ENCODE results near the gene HSD17B14.

The HSD17B14 gene

DNA sequence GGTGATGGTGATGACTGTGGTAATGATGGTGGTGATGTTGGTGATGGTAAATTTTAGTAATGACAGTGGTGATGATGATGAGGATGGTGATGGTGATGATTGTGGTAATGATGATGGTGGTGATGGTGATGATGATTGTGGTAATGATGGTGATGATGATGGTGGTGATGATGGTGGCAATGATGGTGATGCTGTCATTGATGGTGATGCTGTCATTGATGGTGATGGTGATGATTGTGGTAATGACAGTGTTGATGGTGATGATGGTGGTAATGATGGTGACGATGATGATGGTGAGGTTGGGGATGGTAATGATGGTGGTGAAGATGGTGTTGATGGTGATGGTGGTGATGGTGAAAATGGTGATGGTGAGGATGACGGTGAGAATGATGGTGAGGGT is 13.8 kb downstream of the HSD17B14 start:
- no peak for DNase-seq

DNA sequence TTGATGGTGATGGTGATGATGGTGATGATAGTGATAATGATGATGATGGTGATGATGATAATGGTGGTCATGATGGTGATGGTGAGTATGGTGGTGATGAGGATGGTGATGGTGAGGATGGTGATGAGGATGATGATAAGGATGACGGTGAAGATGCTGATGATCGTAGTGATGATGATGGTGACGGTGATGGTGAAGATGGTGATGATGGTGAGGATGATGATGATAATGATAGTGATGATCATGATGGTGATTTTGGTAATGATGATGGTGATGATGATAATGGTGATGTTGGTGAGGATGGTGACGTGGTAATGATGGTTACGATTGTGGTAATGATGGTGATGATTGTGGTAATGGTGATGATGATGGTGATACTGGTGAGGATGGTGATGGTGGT is 14.7 kb downstream of the HSD17B14 start:
- no peak for DNase-seq

DNA sequence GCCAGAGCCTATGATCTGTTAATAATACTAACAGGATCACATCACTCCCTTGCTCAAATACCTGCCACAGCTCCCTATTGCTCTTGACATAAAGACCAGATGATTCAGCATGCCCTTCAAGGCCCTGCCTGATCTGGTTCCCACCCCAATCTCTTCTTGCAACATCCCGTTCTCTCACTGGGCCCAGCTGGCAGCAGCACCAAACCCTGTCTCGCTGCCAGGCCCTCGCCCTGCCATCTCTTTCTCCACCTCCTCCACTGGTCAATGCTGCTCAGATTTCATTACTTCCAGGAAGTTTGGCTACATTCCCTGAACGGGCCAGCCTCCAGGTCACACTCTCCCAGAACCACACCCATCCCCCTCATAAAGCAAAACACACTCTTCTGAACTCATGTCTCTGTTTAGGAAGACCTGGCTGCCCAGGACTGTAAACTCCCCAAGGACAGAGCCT is 16.9 kb downstream of the HSD17B14 start:
- no peak for DNase-seq

DNA sequence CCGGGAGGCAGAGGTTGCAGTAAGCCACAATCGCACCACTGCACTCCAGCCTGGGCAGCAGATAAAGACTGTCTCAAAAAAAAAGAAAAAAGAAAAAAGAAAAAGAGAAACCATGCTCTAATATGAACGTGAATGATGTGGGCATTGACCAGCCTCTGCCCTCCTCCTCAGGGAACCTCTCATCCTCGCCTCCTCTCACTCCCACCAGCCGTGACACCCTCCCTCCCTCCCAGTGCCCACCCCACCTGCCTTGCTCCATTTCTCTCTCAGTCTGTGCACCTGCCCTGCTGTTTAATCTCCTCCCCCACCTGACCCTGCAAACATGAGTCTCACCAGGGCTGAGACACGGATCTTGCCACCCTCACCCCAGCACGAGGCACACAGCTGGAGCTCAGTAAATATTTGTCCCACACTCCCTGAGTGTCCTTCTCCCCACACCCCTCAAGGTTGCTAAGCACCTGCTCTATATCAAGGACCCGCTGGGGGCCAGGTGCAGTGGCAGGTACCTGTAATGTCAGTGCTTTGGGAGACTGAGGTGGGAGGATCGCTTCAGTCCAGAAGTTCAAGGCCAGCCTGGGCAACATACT is 18.0 kb downstream of the HSD17B14 start:
- no peak for DNase-seq

DNA sequence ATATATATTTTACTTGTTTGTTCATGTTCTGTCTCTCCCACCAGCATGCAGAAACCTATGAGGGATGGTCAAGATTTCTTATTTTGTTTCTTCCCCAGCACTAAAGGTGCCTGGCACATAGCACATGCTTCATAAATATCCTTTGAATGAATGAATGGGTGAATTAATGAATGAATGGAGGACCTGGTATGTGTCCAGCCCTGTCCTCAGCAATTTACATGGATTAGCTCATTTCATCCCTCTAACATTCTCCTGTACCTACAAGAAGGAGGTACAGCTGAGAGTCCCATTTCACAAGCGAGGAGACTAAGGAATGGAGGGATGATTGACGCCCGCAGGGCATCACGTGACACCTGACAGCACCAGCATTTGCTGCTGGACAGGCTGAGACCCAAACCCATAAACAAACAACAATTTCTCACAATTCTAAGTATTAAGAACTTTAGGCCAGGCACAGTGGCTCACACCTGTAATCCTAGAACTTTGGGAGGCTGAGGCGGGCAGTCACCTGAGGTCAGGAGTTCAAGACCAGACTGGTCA is 18.6 kb downstream of the HSD17B14 start:
- DNase-seq = no peak

DNA sequence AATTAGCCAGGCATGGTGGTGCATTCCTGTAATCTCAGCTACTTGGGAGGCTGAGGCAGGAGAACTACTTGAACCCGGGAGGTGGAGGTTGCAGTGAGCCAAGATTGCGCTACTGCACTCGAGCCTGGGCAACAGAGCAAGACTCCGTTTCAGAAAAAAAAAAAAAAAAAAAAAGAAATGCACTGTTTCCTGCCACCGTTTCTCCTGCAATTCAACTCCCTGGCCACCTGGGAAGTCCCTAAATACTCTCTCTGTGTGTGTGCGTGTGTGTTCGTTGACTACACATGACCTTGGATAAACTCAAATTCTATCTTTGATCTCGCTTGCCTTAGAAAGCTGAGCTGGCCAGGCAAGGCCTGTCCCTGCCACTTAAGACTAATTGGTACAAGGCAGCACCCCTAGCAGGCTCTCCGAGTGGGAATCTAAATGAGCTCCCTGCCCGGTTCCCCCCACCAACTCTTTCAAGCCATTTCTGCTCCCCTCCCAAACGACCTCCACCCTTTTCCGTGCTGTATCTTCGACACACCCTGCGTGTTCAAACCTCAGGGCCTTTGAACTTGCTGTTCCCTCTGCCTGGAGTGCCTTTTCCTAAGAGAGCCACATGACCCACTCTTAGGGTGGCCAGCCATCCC is 20.3 kb downstream of the HSD17B14 start:
- no peak for DNase-seq

DNA sequence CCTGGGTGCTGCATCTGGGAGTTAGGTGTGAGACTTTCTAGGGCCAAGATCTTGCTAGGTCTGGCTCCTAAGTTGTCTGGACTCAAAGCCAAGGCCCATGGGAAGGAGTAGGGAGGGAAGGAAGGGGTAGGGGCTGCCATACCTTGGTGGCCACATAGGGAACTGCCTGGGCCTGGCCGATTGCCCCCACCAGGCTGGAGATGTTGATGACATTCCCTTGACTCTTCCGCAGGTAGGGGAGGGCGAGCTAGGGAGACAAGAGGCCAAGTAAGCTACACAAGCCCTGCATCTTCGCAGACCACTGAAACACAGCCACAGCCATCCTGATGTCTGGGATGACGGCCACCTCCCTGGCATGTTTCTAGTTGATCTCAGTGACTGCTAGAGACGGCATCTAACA is 21.4 kb downstream of the HSD17B14 start:
- no peak for DNase-seq

DNA sequence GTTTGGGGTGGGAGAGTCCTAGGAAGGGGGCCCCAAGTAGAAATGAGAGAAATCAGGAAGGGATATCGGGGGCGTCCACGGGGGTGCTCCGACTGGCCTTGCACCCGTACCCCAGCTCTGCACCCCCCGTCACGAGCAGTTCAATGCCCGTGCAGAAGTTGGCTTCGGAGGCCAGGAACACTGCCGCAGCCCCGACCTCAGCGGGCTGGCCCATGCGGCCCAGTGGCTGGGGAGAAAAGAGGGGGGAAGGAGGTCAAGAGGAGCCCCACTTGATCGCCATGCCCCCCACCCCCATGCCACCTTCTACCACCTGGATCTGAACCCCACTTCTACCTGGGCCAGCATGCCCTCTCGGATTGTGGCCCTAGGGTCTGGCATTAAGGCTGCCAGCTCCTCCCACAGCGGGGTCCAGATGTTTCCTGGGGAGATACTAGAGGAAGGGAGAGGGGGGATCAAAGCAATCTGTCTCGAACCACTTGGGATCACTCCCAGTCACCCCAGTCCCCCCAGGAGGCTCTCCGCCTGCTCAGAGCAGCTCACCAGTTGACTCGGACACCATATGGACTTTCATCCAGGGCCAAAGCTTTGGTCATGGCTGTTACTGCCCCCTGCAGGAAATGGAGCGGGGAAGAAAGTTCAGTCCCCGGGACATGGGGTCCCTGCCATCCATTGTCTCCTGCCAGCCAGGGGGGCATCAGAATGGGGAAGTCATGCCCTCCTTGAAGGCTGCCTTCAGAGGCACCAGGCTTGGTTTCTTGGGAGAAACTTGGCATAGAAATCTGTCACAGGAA is 23.0 kb downstream of the HSD17B14 start:
- DNase-seq = no peak

DNA sequence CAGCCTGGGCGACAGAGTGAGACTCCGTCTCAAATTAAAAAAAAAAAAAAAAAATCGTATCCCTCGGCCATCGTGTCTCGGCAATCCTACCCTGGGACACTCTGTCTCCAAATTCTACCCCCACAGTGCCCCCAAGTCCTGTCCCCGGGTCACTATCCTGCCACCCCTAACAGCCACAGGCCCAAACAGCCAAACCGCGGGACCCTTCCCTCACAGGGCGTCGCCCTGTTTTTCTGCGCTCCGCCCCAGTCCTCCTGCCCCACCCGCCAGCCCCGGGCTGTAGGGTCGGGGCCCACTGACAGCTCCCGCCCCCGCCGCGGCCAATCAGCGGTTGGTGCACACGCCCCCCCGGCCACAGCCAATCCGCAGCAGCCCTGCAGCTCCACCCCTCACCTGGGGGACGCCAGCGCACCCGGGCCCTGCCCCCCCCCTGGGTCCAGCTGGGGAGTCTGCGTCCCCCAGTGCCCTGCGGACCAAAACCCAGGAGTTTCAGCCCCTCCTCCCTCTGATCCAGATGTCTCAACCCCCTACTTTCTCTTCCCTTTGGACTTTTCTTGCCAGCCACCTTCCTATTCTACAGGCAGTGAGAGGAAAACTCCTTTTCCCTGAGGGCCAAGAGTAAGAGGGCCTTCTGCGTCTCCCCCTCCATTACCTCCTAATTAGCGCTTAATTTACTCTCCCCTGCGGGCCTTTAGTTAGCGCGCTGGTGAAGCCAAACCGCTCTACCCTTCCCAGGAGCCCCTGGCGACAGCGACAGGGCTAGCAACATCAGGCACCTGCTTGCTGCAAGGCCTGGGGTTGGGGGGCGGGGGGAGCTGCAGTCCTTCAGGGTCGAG is 24.0 kb downstream of the HSD17B14 start:
- peak; percentile 64 for DNase-seq

DNA sequence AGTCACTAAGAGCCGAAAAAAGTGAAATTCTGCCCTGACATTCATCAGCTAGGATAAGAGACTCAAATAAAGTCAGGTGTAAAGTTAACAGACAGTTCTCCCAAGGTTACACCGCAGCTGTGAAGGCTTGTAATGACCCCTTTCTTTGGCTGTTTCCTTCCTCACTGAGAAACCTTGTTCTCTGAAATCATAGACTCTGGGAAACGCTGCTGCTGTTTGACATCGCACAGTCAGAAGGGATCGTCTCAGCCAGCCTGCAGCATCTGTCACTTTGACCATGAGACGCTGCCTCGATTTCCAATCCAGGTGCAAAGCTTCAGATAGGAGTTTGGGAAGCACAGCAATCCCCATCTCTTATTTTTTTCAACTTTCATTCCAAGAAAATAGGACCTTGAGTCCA is 26.1 kb downstream of the HSD17B14 start:
- DNase-seq = no peak

DNA sequence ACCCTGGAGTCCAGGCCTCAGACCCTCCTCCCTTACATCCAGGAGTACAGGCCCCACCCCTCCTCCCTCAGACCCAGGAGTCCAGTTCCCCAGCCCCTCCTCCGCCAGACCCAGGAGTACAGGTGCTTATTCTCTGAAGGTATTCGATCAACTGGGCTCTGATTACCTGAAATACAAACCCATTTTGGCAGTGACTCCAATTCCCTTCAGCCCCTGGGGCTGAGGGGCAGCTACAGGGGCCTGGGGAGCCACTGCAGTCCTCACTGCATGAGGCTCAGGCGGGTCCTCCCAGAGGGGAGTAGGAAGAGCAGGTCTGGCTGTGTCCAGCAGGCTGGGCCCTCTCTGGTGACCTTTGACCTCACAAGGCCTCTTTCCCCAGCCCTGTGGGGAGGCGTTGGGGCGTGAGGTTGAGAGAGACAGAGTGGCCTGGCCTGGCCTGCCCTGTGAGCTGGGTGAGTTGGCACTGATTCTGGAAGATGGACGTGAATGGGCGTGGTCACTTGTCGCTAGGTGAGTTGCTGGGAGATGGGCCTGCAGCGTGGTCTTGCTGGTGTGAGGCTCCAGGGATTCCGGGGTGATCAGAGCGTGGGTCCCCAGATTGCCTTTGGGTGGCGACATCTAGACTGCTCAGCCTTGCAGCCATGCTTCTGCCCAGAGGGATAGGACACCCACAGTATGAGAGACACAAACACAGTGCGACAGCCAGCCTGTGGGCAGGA is 28.5 kb downstream of the HSD17B14 start:
- no peak for DNase-seq

DNA sequence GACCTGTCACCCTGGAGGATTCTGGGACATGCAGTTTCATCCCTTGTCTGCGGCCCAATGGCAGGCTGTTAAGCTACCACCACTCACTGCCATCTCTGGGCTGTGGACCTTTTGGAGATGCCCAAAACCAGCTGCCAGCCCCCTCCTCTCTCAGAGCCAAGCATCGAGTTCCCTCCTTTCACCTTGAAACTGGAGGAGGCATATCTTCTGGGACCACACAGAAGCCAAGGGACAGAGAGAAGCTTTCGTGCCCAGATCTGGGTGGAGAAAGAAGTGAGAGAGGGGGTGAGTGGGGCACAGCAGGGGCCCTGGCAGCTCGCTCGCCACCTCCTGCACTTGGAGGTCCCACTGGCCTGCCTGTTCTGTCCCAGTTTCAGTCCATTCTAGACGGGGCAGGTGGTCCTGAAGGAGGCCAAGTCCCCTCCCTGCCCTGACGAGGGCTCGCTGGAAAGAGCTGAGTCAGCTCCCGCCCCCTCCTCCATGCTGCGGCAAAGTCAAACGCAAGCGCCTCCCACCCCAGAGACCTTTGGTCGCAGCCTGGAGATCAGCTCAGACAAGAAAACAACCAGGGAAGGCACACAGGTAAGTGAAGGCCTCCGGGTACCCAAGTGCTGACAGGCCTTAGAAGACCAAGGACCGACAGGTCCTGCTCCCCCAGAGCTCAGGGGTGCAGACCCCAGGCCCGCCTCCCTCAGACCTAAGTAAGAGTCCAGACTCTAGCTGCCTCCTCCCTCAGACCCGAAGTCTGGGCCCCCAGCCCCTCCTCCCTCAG is 29.3 kb downstream of the HSD17B14 start:
- no peak for DNase-seq

DNA sequence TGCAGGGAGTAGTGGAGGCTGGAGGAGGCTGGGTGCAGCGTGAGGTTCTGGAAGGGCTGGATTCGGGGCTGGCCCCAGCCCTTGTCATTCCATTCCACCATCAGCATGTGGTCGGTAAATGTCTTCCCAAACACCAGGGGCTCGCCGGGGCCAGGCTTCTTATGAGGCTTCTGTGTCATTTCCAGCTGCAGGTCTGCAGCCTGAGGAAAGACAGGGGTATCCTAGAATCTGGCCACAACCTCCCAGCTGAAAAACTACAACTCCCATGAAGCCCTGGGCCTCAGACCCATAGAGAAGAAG is 29.8 kb downstream of the HSD17B14 start:
- no peak for DNase-seq

DNA sequence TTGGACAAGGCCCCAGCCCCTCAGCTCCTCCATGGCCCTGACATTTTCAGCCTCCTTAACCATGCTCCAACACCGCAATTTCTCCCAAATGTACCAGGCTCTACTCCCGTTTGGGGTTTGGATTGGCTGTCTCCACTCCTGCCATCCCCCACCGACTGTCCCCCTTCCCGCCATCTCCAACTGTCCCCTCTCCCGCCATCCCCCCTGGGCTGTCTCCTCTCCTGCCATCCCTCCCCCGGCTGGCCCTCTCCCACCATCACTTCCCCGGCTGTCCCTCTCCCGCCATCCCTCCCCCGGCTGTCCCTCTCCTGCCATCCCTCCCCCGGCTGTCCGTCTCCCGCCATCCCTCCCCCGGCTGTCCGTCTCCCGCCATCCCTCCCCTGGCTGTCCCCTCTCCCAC is 30.8 kb downstream of the HSD17B14 start:
- DNase-seq = no peak

DNA sequence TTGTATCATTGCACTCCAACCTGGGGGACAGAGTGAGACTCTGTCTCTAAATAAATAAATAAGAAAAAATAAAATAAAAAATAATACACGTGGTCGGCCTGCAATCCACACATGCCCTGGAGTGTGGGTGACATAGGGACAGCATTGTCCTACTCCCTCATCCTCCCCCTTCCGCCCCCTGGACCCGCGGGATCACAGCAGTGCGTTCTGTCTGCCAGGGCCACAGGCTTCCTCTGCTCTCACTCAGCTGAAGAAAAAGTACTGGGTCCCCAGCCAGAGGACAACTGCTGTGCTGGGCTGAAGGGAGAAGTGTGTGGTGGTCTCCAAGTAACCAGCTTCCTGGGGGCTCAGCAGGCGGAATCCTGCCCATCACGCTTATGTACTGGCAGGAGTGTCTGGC is 31.8 kb downstream of the HSD17B14 start:
- DNase-seq = no peak

DNA sequence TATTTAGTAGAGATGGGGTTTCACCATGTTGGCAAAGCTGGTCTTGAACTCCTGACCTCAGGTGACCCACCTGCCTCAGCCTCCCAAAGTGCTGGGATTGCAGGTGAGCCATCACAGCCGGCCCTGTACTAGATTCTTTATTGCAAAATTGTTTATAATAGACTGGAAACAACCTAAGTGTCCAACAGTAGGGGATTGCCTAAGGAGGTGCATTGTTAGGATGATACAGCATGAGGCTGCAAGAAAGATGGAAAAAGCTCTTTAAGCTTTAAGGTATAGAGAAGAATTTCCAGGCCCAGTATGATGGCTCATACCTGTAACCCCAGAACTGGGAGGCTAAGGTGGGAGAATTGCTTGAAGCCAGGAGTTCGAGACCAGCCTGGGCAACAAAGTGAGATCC is 33.7 kb downstream of the HSD17B14 start:
- no peak for DNase-seq

DNA sequence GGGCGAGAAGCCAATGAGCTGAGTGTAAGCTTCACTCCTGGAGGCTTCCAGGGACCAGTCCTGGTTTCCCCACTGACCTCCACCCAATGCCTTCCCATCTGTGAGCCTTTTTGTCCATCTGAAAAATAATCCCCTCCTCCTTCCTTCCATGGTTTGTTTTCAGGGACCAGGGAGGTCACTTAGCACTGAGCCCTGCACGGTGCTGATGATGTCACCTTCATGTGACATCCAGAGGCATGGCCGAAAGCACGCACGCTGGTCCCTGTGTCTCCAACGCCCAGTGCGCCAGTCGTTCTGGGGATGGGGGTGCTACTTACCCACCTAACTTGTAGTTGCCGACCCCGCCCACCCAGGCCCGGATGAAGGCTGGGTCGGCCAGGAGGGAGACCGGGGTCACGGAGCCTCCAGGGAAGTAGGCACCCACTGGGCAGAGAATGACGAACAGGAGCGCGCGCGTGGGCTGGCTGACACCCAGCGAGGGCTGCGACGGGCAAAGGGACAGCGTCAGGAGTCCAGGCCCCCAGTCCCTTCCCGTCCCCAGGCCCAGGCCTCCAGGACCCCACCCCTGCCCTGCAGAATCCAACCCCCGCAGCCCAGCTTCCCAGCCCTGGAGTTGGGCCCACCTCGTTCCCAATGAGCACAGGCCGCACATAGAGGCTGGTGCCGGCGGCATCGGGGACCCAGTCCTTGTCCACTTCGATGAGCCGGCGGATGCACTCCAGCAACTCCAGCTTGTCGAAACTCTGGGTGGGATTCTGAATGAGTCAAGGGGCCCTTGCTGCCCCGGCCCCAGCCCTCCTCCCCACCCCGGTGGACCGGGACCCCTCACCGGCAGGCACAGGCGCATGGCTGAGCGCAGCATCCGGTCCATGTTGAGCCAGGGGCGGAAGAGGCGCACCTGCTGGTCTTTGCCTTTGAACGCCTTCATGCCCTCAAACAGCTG is 36.7 kb downstream of the HSD17B14 start:
- DNase-seq = no peak

DNA sequence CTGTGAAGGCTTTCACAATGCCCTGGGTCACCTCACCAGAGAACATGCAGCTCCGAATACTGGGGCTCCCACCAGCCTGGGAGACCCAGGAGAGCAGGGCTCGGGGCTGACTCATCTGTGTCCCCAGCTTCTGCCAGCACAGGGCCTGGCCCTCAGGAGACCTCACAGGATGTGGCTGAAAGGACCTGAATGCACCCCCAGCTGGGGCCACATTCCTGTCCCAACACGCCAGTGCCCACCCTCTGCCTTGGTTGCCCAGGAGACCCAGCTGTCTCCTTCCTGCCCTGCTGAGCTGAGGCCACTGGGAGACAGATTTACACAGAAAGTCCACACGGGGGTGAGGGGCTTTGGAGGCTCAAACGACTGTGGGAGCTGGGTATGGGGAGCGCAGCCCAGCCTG is 37.4 kb downstream of the HSD17B14 start:
- no peak for DNase-seq

DNA sequence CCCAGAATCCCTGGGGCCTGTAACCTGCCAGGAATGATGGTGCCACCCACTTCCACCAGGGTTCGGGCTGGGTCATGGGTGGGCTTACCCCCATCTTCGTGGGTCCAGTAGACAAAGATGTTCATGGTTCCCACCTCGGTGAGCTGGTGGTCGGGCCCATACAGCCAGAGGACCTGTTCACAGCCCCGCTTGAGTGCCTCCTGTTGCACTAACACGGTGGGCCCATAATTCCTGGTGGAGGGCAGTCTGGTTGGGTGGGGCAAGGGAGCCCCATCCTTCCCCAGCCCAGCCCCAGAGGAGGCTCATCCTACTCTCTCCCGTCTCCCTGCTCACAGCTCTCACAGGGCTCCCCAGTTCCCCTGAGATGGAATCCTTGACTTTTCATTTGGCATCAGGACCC is 39.2 kb downstream of the HSD17B14 start:
- DNase-seq = no peak

DNA sequence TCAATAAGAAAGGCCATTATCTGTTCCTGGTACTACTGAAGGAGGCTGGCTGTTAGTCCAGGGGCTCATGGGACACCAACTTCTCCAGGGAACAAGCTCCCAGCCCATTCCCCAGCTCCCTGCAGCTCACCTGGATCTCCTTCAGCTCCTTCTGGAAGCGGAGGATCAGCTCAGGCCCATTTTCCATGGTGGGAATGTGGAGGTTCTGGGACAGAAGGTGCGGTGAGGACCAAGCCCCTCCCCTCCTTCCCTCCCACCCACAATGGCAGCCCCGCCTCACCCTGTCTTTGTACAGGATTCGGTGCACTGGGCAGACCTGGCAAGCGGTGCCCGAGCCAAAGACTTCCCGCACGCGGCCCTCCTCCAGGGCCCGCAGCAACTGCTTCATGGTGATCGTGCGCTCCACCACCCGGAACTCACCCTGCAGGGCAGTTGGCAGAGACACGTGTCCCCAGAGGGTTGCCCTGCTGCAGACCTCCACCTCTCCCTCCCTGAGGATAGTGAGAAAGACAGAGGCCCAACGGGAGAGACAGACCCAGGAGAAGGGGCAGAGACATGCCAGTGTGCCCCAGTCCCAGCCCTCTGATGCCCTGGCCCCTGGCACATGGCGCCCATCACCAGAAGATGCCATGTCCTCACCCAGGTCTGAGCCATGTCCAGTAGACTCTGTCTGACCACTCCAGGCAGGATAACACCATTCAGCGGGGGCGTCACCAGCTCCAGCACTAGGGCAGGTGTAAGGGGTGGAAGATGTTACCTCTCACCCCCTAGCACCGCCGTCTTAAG is 39.8 kb downstream of the HSD17B14 start:
- no peak for DNase-seq
